ENCODE measurements around the gene DNASE1L1.

- TF ChIP-seq GATA2 (IDR thresholded peaks at IDR 0.05; ENCODE audit: low read depth, low read length) (no peak), GATA3 (IDR thresholded peaks at IDR 0.05; ENCODE audit: low read depth, low read length) (no peak)
These were observed 53.8 kb downstream of the DNASE1L1 start for GRCh38 chrX:154355094-154355775.
